Keratinocyte (primary cell): Measurements from ENCODE around the gene MYO16.

ENCODE experiments used
- EZH2 ChIP-seq: IDR thresholded peaks from one replicate; pipeline ENCODE4 v1.6.1; 2012; ENCODE audit warnings: inconsistent platforms, mild to moderate bottlenecking, low read length, moderate library complexity
- TF ChIP-seq, protein P1 (sequence below), 3 experiments: IDR thresholded peaks in 1 of 3; conservative IDR thresholded peaks in 1 of 3; optimal IDR thresholded peaks in 1 of 3; 2 replicates in 2 of 3; 3 replicates in 1 of 3; pipeline versions ENCODE3 to v1.5.1; 2011; ENCODE audit warnings: low read length in 3 of 3, mild to moderate bottlenecking in 3 of 3, moderate library complexity in 2 of 3, control low read depth in 1 of 3, inconsistent platforms in 1 of 3; ENCODE audit not compliant: insufficient read depth in 2 of 3; ENCODE audit errors: extremely low read depth in 1 of 3

DNA sequence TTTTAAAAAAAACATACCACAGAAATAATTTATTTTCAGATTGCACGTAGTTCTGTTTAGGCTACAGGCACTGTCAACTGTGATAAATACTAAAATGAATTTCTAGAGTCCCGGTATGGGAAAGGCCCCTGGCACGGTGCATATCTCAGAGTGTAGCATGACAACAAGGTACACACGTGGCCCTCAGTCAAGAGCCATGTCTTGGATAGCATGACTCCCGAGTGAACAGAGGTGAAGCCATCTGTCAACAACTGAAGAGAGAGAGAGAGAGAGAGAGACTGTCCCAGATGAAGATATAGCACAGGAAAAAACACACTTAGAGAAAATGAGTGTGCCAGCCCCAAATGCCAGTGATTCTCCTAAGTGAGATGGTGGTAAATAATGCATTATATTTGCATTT, 297.5 kb downstream of the MYO16 start:
- TF ChIP-seq, protein P1, sequence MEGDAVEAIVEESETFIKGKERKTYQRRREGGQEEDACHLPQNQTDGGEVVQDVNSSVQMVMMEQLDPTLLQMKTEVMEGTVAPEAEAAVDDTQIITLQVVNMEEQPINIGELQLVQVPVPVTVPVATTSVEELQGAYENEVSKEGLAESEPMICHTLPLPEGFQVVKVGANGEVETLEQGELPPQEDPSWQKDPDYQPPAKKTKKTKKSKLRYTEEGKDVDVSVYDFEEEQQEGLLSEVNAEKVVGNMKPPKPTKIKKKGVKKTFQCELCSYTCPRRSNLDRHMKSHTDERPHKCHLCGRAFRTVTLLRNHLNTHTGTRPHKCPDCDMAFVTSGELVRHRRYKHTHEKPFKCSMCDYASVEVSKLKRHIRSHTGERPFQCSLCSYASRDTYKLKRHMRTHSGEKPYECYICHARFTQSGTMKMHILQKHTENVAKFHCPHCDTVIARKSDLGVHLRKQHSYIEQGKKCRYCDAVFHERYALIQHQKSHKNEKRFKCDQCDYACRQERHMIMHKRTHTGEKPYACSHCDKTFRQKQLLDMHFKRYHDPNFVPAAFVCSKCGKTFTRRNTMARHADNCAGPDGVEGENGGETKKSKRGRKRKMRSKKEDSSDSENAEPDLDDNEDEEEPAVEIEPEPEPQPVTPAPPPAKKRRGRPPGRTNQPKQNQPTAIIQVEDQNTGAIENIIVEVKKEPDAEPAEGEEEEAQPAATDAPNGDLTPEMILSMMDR (optimal IDR thresholded peaks at IDR 0.05 in 1 of 3, IDR thresholded peaks at IDR 0.05 in 1 of 3, conservative IDR thresholded peaks at IDR 0.05 in 1 of 3; ENCODE audit: extremely low read depth in 1 of 3, insufficient read depth in 2 of 3, low read length in 3 of 3) = no peak
- no peak for TF ChIP-seq EZH2
